ENCODE measurements around the gene PAX8.

DNA sequence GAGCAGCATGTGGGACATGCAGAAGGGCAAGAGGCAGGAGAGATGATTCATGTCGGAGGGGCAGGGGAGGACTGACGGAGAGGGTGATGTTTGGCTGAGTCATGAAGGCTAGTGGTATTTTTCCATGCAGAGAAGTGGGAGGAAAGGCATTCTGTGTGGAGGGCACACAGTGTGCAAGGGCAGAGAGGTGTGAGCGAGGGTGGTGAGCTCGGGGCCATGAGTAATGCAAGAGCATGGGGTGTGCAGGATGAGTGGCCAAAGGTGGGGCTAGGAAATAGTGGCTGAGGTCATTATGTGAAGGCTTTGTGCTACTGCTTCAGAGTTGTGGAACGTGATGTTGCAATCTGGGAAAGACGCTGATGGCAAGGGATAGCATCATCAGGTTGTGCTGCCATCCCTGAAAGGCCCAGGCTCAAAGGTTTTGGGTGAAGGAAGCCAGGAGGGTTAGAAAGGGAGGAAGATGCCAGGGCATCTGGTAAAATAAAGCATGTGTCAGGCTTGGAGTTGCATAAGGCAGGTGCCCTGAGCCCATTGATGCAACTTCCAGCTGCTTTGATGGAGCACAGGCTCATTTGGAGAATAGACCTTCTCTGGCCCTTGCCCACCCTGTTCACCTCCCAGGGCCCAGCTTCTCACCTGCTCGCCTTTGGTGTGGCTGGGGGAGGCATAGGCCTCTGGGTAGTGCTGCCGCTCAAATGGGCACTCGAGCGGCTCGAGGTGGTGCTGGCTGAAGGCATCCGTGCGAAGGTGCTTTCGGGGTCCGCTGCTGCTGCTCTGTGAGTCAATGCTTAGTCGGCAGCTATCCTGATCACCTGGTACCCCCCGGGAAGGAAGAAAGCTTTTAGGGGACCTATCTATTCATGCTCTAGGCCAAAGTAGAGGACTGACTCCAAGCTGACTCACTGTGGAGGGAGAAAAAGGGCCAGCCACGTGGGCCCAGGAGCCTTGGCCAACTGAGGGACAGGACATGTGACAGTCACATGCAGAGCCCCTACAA is 37.5 kb downstream of the PAX8 start:
- TF ChIP-seq POLR2AphosphoS5 (IDR thresholded peaks at IDR 0.05; ENCODE audit: borderline replicate concordance, low read depth, low read length) (no peak), EZH2 (IDR thresholded peaks at IDR 0.05) (no peak)

All from SK-N-MC (cell line).